ENCODE measurements around the gene TBC1D2.

TBC1D2 gene

DNA sequence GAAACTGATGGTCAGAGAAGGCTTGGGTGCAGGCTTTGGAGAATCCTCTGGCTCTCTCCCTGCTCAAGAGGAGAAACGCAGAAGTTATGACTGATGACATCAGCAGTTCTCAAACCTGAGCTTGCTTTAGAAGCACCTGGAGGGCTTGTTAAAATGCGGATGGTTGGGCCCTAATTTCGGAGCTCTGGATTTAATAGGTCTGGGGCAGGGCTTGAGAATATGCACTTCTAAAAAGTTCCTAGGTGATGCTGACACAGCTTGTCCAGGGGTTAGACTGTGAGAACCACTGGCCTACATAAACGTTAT, 26.4 kb downstream of the TBC1D2 start:
- TF ChIP-seq, protein P1, sequence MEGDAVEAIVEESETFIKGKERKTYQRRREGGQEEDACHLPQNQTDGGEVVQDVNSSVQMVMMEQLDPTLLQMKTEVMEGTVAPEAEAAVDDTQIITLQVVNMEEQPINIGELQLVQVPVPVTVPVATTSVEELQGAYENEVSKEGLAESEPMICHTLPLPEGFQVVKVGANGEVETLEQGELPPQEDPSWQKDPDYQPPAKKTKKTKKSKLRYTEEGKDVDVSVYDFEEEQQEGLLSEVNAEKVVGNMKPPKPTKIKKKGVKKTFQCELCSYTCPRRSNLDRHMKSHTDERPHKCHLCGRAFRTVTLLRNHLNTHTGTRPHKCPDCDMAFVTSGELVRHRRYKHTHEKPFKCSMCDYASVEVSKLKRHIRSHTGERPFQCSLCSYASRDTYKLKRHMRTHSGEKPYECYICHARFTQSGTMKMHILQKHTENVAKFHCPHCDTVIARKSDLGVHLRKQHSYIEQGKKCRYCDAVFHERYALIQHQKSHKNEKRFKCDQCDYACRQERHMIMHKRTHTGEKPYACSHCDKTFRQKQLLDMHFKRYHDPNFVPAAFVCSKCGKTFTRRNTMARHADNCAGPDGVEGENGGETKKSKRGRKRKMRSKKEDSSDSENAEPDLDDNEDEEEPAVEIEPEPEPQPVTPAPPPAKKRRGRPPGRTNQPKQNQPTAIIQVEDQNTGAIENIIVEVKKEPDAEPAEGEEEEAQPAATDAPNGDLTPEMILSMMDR (IDR thresholded peaks at IDR 0.05; ENCODE audit: low read depth, low read length, missing control alignments) = no peak
- DNase-seq (ENCODE audit: low read depth) = no peak
- in situ Hi-C loops (cut with HindIII; ENCODE audit: low sequenced_read_pairs) = no loop called here
- no peak overlapping the region for H3K4me3 ChIP-seq (ENCODE audit: low read depth, low read length)

DNA sequence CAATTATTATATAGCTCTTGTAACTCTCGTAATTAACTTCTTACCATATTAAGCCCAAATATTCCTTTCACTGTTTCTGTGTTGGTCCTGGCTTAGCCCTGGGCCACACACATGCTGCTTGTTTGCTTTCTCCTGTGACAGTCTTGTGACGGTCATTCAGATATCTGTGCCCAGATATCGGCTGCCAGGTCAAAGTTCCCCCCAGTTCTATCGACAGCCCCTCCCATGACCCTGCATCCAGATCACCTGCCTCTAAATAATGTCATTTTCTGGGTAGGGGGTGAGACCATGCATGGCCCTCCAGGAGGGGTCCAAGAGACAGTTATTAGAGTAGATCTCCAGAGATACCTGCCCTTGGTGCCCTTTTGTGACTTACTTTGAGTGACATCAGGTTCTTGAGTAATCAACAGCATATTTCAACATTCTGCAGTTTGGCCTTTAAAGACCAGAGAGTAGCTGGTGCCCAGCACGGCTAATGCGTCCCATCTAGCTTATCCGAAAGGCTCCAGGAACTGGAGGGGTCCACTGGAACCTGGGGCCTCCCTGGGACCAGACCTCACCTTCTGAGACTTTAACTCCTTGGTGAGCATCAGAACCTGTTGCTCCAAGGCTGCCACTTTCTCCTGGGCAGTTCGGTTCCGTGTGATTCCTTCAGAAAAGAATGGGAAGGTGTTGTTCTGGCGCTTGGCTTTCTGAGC, 26.9 kb downstream of the TBC1D2 start:
- H3K4me3 ChIP-seq (ENCODE audit: low read depth, low read length) = no peak overlapping the region
- in situ Hi-C loops (cut with HindIII; ENCODE audit: low sequenced_read_pairs) = no loop called here

DNA sequence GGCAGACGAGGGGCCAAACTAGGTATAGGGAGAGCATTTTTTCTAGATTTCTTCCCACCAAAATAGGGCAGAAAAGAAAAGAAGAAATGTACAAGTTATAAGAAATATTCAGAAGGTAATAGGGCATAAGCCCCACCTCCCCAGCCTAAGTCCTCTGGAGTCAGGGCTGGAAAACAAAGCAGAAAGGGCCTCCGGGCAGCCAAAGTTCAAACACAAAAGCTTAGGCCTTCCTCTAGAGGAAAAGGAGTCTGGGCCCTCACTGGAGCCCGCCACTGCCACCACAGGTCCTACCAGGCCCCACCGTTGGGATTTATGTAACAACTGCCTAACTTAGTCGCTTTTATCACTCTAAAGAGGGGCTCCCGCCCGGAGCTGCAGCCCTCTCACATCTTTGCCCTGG, 27.6 kb downstream of the TBC1D2 start:
- TF ChIP-seq, protein P1 (IDR thresholded peaks at IDR 0.05; ENCODE audit: low read depth, low read length, missing control alignments) = no peak
- DNase-seq (ENCODE audit: low read depth) = no peak
- H3K4me3 ChIP-seq (ENCODE audit: low read depth, low read length) = no peak overlapping the region
- in situ Hi-C loops (cut with HindIII; ENCODE audit: low sequenced_read_pairs) = no loop called here

More for the DNA sequence above, 26.9 kb downstream of the TBC1D2 start:
- TF ChIP-seq, protein P1 (IDR thresholded peaks at IDR 0.05; ENCODE audit: low read depth, low read length, missing control alignments) = no peak
- DNase-seq (ENCODE audit: low read depth) = no peak

DNA sequence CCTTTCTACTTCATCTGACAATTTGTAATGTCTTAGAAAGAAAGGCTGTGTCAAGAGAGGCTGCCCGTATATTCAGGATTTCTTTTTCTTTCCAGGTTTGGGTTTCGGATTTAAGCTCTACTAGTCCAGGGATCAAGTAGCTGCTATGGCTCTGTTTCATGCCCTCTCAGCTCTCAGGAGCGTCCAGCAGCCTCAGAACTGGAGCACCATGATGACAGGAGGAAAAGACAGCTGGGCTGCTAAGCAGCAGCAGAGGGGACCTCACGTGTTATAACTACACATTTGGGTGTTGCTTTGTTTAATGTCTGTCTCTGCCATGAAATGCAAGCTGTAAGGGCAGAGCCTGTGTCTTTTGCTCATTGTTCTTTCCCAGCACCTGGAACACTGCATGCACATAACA, 28.5 kb downstream of the TBC1D2 start:
- TF ChIP-seq, protein P1 (IDR thresholded peaks at IDR 0.05; ENCODE audit: low read depth, low read length, missing control alignments) = no peak
- DNase-seq (ENCODE audit: low read depth) = no peak
- H3K4me3 ChIP-seq (ENCODE audit: low read depth, low read length) = no peak overlapping the region
- in situ Hi-C loops (cut with HindIII; ENCODE audit: low sequenced_read_pairs) = no loop called here

DNA sequence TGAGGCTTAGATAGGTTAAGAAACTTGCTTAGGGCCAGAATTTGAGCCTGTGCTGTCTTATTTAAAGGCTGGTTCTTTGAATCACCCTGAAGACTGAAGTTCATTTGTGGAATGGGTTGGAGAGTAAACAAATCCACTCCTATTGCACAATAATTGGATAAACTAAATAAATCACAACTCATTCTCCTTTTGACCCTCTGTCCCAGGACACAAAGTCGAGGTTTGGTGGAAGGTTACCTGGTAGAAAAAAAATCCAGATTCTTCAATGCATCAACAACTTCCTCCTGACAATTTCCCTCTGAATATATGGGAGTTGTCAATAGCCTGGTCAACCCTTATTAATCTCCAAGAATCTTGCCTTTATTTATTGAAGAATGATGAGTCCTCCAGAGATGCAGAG, 28.9 kb downstream of the TBC1D2 start:
- no peak overlapping the region for H3K4me3 ChIP-seq (ENCODE audit: low read depth, low read length)
- TF ChIP-seq, protein P1 (IDR thresholded peaks at IDR 0.05; ENCODE audit: low read depth, low read length, missing control alignments) = no peak
- DNase-seq (ENCODE audit: low read depth) = no peak
- in situ Hi-C loops (cut with HindIII; ENCODE audit: low sequenced_read_pairs) = no loop called here

DNA sequence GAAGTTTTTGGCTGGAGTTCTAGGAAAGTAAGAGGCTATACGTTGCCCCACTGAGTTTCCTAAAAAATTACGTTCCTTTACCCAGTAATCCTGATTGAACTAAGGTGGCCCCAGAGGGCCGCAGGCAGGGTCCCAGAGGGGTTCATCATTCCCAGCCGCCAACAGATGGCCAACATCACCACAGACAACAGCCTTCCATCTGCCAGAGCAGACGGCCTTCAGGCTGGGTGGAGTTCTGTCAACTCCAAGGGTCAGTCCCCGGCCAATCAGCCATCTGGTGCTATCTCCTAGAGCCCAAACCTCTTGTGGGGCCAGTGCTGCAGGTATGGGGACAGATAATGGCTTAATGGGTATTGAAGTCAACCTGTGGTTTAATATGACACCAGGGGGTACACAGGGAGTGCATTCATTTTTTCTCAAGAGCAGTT, 30.4 kb downstream of the TBC1D2 start:
- no peak for DNase-seq (ENCODE audit: low read depth)
- in situ Hi-C loops (cut with HindIII; ENCODE audit: low sequenced_read_pairs) = no loop called here
- TF ChIP-seq, protein P1 (IDR thresholded peaks at IDR 0.05; ENCODE audit: low read depth, low read length, missing control alignments) = no peak
- no peak overlapping the region for H3K4me3 ChIP-seq (ENCODE audit: low read depth, low read length)
